ENCODE data around the gene SLC50A1. TPM values are rescaled to one million over a fixed set of nuclear protein-coding genes. Genes with fewer than 3 reads are reported as not detected.
"Not testable (repeated sequence)": the region's sequence is repeated elsewhere in the genome, so short reads cannot be mapped to it uniquely, and the experiment has no call there.

SLC50A1 gene
- total RNA-seq, 2 donors from 2014 or later, result 28.8 to 36.3 TPM

- Mint-ChIP-seq H3K27ac (peak overlapping the region in 1 of 2 donors; percentile 97), H3K9me3 (no peaks in the 10 kb centered on the region), H3K4me3 (peak overlapping the region; percentile 100), H3K36me3 (peaks cover 4% of the 10 kb centered on the region), H3K27me3 (peaks cover 5 to 7% of the 10 kb centered on the region in 2 donors), H3K4me1 (ENCODE audit: low read depth in 2 of 2) (peaks cover 35% of the 10 kb centered on the region in 2 donors)
- DNase-seq (ENCODE audit: low spot score) (no peak), ATAC-seq (no peak)
Measured at GRCh38 chr1:155134322-155134721, 1.3 kb upstream of the SLC50A1 start.

- Mint-ChIP-seq H3K36me3 (peaks cover 4% of the 10 kb centered on the region), H3K9me3 (no peaks in the 10 kb centered on the region), H3K27ac (peak overlapping the region; percentile 97 to 98), H3K4me3 (peak overlapping the region; percentile 100), H3K27me3 (peaks cover 0 to 3% of the 10 kb centered on the region in 2 donors), H3K4me1 (ENCODE audit: low read depth in 2 of 2) (peaks cover 35% of the 10 kb centered on the region in 2 donors)
- peak; percentile 71 for DNase-seq (ENCODE audit: low spot score)
- peak; percentile 34 to 46 for ATAC-seq
Measured at GRCh38 chr1:155134880-155135414, 705 bp upstream of the SLC50A1 start.

- Mint-ChIP-seq H3K4me3 (peak overlapping the region; percentile 100), H3K9me3 (no peaks in the 10 kb centered on the region), H3K36me3 (peaks cover 4% of the 10 kb centered on the region), H3K27ac (peak overlapping the region; percentile 97 to 98), H3K4me1 (ENCODE audit: low read depth in 2 of 2) (peaks cover 35 to 41% of the 10 kb centered on the region in 2 donors), H3K27me3 (no peaks in the 10 kb centered on the region)
- no peak for DNase-seq (ENCODE audit: low spot score)
- ATAC-seq, result no peak
Measured at GRCh38 chr1:155136748-155137147, 1.1 kb downstream of the SLC50A1 start.

GRCh38 chr1:155137154-155137949 lies 1.7 kb downstream of the SLC50A1 start:
- Mint-ChIP-seq H3K4me1 (ENCODE audit: low read depth in 2 of 2) (peaks cover 35 to 41% of the 10 kb centered on the region in 2 donors), H3K9me3 (no peaks in the 10 kb centered on the region), H3K36me3 (peaks cover 4% of the 10 kb centered on the region), H3K27me3 (peaks cover 0 to 5% of the 10 kb centered on the region in 2 donors), H3K4me3 (peak overlapping the region; percentile 100), H3K27ac (peak overlapping the region; percentile 97 to 98)
- no peak for DNase-seq (ENCODE audit: low spot score)
- no peak for ATAC-seq

- no peaks in the 10 kb centered on the region for H3K9me3 Mint-ChIP-seq
- peak; percentile 89 for DNase-seq (ENCODE audit: low spot score)
- peak within 1 kb of the TSS; percentile 84 to 97 for H3K27ac Mint-ChIP-seq
- peaks cover 30 to 37% of the 10 kb centered on the region in 2 donors for H3K4me1 Mint-ChIP-seq (ENCODE audit: low read depth in 2 of 2)
- peaks cover 4% of the 10 kb centered on the region for H3K36me3 Mint-ChIP-seq
- peak within 1 kb of the TSS; percentile 100 for H3K4me3 Mint-ChIP-seq
- H3K27me3 Mint-ChIP-seq, result peaks cover 0 to 11% of the 10 kb centered on the region in 2 donors
- ATAC-seq, result peak; percentile 78 to 82
Measured at GRCh38 chr1:155139895-155140629, 4.4 kb downstream of the SLC50A1 start, which contains the start of gene DPM3. Gene DPM3, minus strand, starts transcription at chr1:155140531. Its CDS starts 291 bp downstream, at chr1:155140240.

GRCh38 chr1:155140630-155140953 lies 4.9 kb downstream of the SLC50A1 start:
- H3K27ac Mint-ChIP-seq, result peak overlapping the region; percentile 84 to 97
- ATAC-seq (no peak), DNase-seq (ENCODE audit: low spot score) (no peak)
- peaks cover 4% of the 10 kb centered on the region for H3K36me3 Mint-ChIP-seq
- H3K4me3 Mint-ChIP-seq, result peak overlapping the region; percentile 100
- peaks cover 2 to 13% of the 10 kb centered on the region in 2 donors for H3K27me3 Mint-ChIP-seq
- H3K4me1 Mint-ChIP-seq (ENCODE audit: low read depth in 2 of 2), result peaks cover 25 to 32% of the 10 kb centered on the region in 2 donors
- H3K9me3 Mint-ChIP-seq, result no peaks in the 10 kb centered on the region

DNA sequence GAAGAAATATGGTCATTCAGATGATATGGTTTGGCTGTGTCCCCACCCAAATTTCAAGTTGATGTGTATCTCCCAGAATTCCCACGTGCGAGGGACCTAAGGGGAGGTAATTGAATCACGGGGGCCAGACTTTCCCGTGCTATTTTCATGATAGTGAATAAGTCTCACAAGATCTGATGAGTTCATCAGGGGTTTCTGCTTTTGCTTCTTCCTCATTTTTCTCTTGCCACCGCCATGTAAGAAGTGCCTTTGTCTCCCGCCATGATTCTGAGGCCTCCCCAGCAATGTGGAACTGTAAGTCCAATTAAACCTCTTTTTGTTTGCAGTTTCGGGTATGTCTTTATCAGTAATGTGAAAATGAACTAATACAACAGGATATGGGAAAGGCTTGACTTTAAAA lies 6.1 kb downstream of the SLC50A1 start:
- no peak for ATAC-seq
- no peak overlapping the region for H3K4me3 Mint-ChIP-seq
- no peak overlapping the region for H3K27ac Mint-ChIP-seq
- H3K36me3 Mint-ChIP-seq, result peaks cover 4% of the 10 kb centered on the region
- DNase-seq (ENCODE audit: low spot score), result no peak
- peaks cover 12 to 20% of the 10 kb centered on the region in 2 donors for H3K27me3 Mint-ChIP-seq
- H3K4me1 Mint-ChIP-seq (ENCODE audit: low read depth in 2 of 2), result peaks cover 20 to 27% of the 10 kb centered on the region in 2 donors
- H3K9me3 Mint-ChIP-seq, result no peaks in the 10 kb centered on the region

GRCh38 chr1:155145491-155145890 lies 9.8 kb downstream of the SLC50A1 start:
- Mint-ChIP-seq H3K27ac (no peak overlapping the region), H3K9me3 (no peaks in the 10 kb centered on the region), H3K27me3 (peaks cover 26 to 34% of the 10 kb centered on the region in 2 donors), H3K4me1 (ENCODE audit: low read depth in 2 of 2) (peaks cover 0 to 2% of the 10 kb centered on the region in 2 donors), H3K36me3 (no peaks in the 10 kb centered on the region), H3K4me3 (no peak overlapping the region)
- no peak for DNase-seq (ENCODE audit: low spot score)
- ATAC-seq, result no peak

- H3K9me3 Mint-ChIP-seq; H3K27ac Mint-ChIP-seq; DNase-seq (ENCODE audit: low spot score); ATAC-seq; H3K36me3 Mint-ChIP-seq; H3K4me3 Mint-ChIP-seq; H3K4me1 Mint-ChIP-seq (ENCODE audit: low read depth in 2 of 2): not testable (repeated sequence)
- peaks cover 7 to 17% of the 10 kb centered on the region in 2 donors for H3K27me3 Mint-ChIP-seq
Measured at GRCh38 chr1:155155996-155156643, 20.5 kb downstream of the SLC50A1 start.

DNA sequence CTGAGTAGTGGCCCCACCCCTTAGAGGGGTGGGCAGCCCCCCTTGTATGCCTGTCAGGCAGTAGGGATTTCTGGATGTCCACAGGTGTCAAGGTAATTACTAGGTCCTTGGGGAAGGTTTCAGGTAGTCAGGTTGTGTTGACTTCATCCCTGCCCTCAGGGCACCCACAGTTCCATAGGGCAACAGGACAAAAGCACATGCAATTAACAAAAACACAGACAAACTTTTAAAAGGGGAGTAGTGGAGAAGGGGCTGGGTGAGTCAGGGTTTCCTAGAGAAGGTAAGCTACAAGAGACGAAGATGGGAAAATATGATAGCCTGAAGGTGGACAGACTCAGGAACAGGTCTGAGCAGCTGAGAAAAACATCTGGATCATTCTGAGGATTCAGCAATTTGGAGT lies 23.3 kb downstream of the SLC50A1 start:
- Mint-ChIP-seq H3K4me3 (no peak overlapping the region), H3K27ac (no peak overlapping the region), H3K9me3 (no peaks in the 10 kb centered on the region), H3K36me3 (no peaks in the 10 kb centered on the region), H3K27me3 (peaks cover 3 to 16% of the 10 kb centered on the region in 2 donors), H3K4me1 (ENCODE audit: low read depth in 2 of 2) (no peaks in the 10 kb centered on the region)
- ATAC-seq (no peak), DNase-seq (ENCODE audit: low spot score) (no peak)

DNA sequence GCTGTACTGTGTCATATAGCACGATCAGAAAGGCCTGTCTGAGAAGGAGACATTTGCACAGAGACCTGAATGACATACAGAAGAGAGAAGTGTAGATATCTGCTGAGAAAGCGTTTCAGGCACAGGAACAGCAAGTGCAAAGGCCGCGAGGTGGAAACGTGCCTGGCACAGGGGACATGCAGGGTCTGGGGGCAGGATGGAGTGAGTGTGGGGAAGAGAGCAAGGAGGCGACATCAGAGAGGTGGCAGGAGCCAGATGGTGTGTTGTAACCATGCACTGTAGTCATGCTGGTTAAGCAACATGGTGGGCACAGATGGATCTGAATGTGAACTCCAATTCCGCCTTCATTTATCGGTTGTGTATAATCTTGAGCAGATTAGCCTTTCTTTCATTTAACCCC lies 24.5 kb downstream of the SLC50A1 start:
- Mint-ChIP-seq H3K27ac (no peak overlapping the region), H3K9me3 (no peaks in the 10 kb centered on the region), H3K27me3 (peaks cover 1 to 12% of the 10 kb centered on the region in 2 donors), H3K4me3 (no peak overlapping the region), H3K4me1 (ENCODE audit: low read depth in 2 of 2) (no peaks in the 10 kb centered on the region), H3K36me3 (no peaks in the 10 kb centered on the region)
- DNase-seq (ENCODE audit: low spot score) (no peak), ATAC-seq (no peak)

DNA sequence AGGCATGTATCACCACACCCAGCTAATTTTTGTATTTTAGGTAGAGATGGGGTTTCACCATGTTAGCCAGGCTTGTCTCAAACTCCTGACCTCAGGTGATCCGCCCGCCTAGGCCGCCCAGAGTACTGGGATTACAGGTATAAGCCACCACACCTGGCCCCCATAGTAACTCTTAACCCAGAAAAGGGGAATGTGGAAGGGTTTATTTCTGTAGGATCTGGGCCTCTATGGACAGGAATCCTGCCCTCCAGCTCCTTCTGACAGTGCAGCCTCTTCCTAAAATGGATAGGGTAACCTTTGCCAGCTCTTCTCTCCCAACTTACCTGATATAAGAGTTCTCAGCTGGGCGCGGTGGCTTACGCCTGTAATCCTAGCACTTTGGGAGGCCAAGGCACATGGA lies 27.0 kb downstream of the SLC50A1 start:
- not testable (repeated sequence) for DNase-seq (ENCODE audit: low spot score); H3K36me3 Mint-ChIP-seq; H3K27ac Mint-ChIP-seq; ATAC-seq; H3K9me3 Mint-ChIP-seq; H3K27me3 Mint-ChIP-seq; H3K4me1 Mint-ChIP-seq (ENCODE audit: low read depth in 2 of 2); H3K4me3 Mint-ChIP-seq

DNA sequence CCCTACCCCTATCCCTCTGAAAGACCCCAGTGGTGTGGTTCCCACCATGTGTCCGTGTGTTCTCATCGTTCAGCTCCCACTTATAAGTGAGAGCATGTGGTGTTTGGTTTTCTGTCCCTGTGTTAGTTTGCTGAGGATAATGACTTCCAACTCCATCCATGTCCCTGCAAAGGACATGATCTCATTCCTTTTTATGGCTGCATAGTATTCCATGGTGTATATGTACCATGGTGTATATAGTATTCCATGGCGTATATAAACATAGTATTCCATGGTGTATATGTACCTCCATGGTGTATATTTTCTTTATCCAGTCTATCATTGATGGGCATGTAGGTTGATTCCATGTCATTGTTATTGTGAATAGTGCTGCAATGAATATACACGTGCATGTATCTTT lies 28.1 kb downstream of the SLC50A1 start:
- H3K4me1 Mint-ChIP-seq (ENCODE audit: low read depth in 2 of 2), result peaks cover 0 to 11% of the 10 kb centered on the region in 2 donors

More for the DNA sequence above, 28.1 kb downstream of the SLC50A1 start:
- DNase-seq (ENCODE audit: low spot score); H3K4me3 Mint-ChIP-seq; H3K9me3 Mint-ChIP-seq; H3K36me3 Mint-ChIP-seq; H3K27me3 Mint-ChIP-seq; ATAC-seq; H3K27ac Mint-ChIP-seq: not testable (repeated sequence)

All from natural killer cell treated with Interleukin-12 subunit alpha and Interleukin-12 subunit beta and Interleukin-15 and Interleukin-18, amount 100 ng/mL, for 72 hours (primary cell).